Measurements from ENCODE around the gene MAP1A.

GRCh38 chr15:43492673-43493601 lies 24.5 kb upstream of the MAP1A start, which contains the start of gene TP53BP1:
- TF ChIP-seq EP300 (conservative IDR thresholded peaks at IDR 0.05; ENCODE audit: poor library complexity, severe bottlenecking) (peak; percentile 71), EZH2 (IDR thresholded peaks at IDR 0.05; ENCODE audit: borderline replicate concordance, insufficient read depth, low read length, poor library complexity, severe bottlenecking) (no peak), CTCF (IDR thresholded peaks at IDR 0.05; ENCODE audit: poor library complexity, severe bottlenecking) (peak; percentile 41), TAF1 (IDR thresholded peaks at IDR 0.05; ENCODE audit: low read depth) (no peak), MXI1 (conservative IDR thresholded peaks at IDR 0.05; ENCODE audit: poor library complexity, severe bottlenecking) (peak; percentile 92), POLR2AphosphoS5 (IDR thresholded peaks at IDR 0.05) (peak; percentile 98)
- TF ChIP-seq, protein P1, sequence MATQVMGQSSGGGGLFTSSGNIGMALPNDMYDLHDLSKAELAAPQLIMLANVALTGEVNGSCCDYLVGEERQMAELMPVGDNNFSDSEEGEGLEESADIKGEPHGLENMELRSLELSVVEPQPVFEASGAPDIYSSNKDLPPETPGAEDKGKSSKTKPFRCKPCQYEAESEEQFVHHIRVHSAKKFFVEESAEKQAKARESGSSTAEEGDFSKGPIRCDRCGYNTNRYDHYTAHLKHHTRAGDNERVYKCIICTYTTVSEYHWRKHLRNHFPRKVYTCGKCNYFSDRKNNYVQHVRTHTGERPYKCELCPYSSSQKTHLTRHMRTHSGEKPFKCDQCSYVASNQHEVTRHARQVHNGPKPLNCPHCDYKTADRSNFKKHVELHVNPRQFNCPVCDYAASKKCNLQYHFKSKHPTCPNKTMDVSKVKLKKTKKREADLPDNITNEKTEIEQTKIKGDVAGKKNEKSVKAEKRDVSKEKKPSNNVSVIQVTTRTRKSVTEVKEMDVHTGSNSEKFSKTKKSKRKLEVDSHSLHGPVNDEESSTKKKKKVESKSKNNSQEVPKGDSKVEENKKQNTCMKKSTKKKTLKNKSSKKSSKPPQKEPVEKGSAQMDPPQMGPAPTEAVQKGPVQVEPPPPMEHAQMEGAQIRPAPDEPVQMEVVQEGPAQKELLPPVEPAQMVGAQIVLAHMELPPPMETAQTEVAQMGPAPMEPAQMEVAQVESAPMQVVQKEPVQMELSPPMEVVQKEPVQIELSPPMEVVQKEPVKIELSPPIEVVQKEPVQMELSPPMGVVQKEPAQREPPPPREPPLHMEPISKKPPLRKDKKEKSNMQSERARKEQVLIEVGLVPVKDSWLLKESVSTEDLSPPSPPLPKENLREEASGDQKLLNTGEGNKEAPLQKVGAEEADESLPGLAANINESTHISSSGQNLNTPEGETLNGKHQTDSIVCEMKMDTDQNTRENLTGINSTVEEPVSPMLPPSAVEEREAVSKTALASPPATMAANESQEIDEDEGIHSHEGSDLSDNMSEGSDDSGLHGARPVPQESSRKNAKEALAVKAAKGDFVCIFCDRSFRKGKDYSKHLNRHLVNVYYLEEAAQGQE (IDR thresholded peaks at IDR 0.05; ENCODE audit: borderline replicate concordance): peak; percentile 70

Measured in neural cell (in vitro differentiated cells).